Measurements from ENCODE around the gene TMEM198.

- no peak for TF ChIP-seq POLR2A (IDR thresholded peaks at IDR 0.05)
- TF ChIP-seq CTCF (IDR thresholded peaks at IDR 0.05): no peak
These were observed 4.7 kb upstream of the TMEM198 start for GRCh38 chr2:219538956-219539788.
